Uterus (tissue), 2 donors: ENCODE measurements around the gene RAC3.

Experiments used
- CTCF ChIP-seq, 4 experiments: fragments of 200-600 bp in 2 of 4; fragments of 450-650 bp in 2 of 4; sonication (generic) in 2 of 4; IDR thresholded peaks; one replicate each; pipeline ENCODE4 v1.5.1; 2016 to 2019; ENCODE audit warnings: antibody characterized with exemption in 4 of 4, mild to moderate bottlenecking in 2 of 4, moderate library complexity in 1 of 4
- POLR2A ChIP-seq, 2 donors: fragments of 450-650 bp; IDR thresholded peaks; one replicate each; pipeline ENCODE4 v1.6.1; 2016; ENCODE audit warnings: antibody characterized with exemption in 2 of 2, mild to moderate bottlenecking in 1 of 2, moderate library complexity in 1 of 2

DNA sequence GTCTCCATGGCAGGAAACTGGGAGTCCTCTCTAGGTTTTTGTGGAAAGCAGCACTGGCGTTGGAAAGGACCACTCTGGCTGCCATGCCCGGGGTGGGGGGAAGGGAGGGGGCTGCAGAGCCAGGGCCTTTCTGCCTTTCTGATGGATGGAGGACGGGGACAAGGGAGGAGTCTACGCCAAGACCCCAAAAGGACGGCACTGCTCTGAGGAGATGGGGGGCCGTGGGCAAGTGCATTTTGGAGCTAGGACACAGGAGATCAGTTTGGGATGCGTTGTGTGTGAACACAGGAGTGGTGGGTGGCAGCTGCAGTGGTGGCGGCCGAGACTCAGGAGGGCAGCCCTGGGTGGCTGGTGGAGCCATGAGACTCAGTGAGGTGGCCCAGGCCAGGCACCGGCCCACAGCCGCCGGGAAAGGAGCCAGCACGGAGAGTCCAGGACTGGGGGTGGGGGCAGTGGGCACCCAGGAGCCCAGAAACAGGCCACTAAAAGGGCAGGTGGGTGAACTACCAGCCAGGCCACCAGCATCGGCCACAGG is 10.8 kb upstream of the RAC3 start:
- TF ChIP-seq CTCF (IDR thresholded peaks at IDR 0.05) (no peak), POLR2A (IDR thresholded peaks at IDR 0.05) (no peak)
